ENCODE results near the gene TAX1BP3.

Gene TAX1BP3

DNA sequence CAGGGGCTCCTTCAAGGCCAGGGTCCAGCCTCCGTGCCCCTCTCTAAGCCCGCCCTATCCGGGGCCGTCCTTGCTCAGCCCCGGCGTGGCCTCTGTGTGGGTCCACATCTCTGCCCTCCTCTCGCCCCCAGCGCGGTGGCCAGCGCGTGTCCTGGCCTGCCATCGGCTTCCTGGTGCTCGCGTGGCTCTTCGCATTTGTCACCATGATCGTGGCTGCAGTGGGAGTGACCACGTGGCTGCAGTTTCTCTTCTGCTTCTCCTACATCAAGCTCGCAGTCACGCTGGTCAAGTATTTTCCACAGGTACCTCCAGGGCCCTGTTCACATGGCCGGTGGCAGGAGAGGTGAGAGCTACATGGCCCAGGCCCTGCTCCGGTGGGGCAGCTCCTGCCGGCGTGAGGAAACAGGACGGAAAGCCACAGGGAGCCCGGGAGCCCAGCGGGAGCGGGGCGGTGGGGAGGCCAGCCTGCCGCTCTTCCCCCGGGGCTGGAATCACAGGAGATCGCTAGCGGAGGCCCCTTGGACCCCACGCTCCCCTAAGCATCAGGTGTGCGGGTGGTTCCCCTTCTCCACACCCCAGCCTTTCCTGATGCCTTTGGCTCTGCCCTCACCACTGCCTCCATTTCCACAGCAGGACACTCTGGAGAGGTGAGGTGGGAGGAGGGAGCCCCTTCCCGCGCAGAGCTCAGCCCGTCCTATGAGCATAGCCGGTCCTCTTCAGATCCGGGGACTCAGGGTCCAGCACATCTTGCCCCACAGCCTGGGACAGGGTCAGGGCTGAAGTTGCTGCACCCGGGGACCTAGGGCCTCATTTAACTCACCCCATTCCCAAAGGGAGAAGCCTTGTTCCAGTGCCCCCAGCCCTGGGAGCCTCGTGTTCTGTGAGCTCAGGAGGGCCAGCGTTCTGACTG lies 10.2 kb downstream of the TAX1BP3 start:
- DNase-seq (ENCODE audit: low spot score) = no peak

GRCh38 chr17:3657588-3657869 lies 10.8 kb downstream of the TAX1BP3 start:
- no peak for DNase-seq (ENCODE audit: low spot score)

GRCh38 chr17:3656755-3657587 lies 11.4 kb downstream of the TAX1BP3 start:
- DNase-seq (ENCODE audit: low spot score) = no peak

DNA sequence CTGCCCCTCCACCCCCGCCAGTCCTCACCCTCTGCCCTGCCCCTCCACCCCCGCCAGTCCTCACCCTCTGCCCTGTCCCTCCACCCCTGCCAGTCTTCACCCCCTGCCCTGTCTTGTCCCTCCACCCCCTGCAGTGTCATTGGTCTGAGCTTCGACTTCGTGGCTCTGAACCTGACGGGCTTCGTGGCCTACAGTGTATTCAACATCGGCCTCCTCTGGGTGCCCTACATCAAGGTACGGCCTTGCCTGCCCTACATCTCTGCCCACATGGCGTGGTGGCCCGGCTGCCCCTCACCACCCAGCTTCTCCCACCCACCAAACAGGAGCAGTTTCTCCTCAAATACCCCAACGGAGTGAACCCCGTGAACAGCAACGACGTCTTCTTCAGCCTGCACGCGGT lies 12.0 kb downstream of the TAX1BP3 start:
- no peak for DNase-seq (ENCODE audit: low spot score)

GRCh38 chr17:3655766-3656165 lies 12.6 kb downstream of the TAX1BP3 start:
- DNase-seq (ENCODE audit: low spot score) = no peak

DNA sequence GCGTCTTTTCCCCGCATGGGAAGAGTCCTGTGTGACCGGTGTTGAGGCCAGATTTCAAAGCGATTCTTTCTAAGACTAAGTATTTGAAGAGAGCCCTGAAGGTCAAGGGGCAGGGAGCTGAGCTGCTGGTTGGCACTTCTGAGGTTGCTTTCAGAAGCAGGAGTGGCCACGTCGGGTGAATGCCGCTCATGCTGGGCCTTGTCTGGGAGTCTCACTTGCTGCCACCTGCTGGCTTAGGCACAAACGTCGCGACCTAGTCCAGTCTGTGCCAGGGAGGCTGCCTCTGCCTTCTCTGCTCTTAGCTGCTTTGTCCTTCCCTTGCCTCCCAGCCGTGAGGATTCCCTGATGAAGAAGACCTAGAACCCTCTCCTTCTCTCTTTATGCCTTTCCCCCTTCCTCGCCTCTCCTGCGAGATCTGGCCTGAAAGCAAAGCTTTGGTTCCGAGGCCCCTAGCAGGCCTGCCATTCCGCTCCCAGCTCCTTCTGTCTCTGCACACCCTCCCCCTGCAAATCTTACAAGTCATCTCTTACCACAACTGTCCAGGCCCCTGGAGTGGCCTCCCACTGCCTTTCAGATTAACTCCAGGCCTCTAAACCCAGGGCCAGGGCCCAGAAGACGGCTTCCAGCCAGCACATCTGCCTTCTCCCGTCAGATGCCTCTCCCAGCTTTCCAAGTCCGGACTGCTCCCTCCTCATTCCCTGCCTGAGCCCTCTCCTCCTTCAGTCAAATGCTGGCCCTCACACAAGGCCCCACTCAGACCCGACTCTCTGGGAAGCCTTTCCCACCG lies 20.4 kb downstream of the TAX1BP3 start:
- peak; percentile 56 for DNase-seq (ENCODE audit: low spot score)

DNA sequence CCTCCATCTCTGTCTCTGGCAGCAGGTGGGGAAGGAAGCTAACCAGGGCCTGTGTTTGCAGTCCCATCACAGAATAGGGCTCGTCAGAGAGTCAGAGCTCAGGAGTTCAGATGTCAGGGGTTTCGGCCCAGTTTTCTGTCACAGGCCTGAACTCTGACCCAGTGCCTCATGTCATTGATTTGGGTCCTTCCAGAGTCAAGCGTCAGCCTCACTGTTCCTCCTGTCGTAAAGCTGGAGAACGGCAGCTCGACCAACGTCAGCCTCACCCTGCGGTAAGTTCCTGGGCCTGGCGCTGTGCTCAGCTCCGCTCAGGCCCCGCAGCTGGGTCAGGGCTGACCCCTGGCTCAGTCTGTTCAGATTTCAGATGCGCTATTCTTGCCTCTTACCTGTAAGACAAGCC lies 21.1 kb downstream of the TAX1BP3 start:
- DNase-seq (ENCODE audit: low spot score) = no peak

GRCh38 chr17:3645310-3645709 lies 23.1 kb downstream of the TAX1BP3 start:
- DNase-seq (ENCODE audit: low spot score) = no peak

- DNase-seq (ENCODE audit: low spot score) = no peak
Measured at GRCh38 chr17:3643889-3644349, 24.5 kb downstream of the TAX1BP3 start.

- no peak for DNase-seq (ENCODE audit: low spot score)
Measured at GRCh38 chr17:3641717-3642486, 26.5 kb downstream of the TAX1BP3 start.

DNA sequence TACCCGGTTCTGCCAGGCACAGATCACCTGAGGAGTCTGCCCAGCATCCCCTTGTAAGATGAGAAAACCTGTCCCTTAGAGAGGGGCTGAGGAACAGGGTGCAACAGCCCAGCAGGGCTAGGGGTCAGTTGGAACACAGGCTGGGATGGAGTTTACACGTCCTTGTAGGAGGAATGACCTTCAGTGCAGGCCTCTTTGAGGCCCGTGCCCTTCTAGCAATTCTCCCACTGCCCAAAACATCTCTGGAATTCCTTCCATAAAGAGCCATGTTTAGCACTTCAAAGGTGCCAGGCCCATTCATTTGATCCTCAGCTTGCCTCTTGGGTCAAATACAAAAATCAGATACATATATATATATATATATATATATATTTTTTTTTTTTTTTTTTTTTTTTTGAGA lies 27.4 kb downstream of the TAX1BP3 start:
- no peak for DNase-seq (ENCODE audit: low spot score)

- no peak for DNase-seq (ENCODE audit: low spot score)
Measured at GRCh38 chr17:3639981-3640596, 28.3 kb downstream of the TAX1BP3 start.

DNA sequence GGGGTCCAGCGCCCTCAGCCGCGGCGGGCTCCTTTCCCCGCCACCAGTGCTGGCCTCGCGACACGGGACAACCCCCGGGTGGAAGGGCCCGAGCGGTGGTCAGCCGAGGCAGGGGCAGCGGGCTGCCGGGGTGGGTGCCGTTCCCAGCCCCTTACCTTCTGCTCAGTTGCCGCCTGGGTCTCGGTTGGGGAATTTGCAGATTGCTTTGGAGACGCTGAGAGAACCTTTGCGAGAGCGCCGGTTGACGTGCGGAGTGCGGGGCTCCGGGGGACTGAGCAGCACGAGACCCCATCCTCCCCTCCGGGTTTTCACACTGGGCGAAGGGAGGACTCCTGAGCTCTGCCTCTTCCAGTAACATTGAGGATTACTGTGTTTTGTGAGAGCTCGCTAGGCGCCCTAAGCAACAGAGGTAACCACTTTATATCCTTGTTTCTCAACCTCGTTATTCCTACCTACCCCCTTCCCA lies 31.4 kb downstream of the TAX1BP3 start:
- no peak for DNase-seq (ENCODE audit: low spot score)

DNA sequence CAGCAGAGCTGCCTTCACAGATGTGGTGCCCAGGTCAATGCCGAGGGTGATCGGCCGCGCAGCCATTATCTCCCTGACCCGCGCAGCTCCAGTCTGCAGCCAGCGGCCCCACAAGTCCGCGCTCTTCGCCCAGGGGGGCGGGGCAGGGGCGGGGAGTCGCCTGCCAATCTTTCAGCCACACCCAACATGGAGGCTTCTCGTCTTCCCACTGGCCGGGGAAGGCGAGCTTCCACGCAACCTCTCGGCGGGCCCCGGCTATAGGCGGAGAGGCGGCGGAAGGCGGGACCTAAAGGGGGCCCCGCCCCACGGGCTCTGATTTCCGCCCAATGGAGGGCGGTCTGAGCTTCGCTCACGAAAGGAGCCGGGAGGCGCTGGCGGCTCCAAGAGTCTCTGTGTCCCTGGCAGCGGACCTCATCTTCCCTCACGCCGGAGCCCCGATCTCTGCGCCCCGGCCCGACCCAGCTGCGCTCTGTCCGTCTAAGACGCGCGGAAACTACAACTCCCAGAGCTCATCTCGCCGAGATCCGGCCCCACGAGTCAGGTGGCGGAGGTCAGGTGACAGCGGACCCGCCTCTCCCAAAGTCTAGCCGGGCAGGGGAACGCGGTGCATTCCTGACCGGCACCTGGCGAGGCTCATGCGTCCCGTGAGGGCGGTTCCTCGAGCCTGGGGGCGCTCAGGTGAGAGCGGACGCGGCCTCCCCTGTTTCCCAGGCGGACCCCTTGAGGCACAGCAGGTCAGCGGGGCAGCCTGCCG lies 32.0 kb downstream of the TAX1BP3 start, which contains the start of the genes CTNS and SHPK:
Gene CTNS, plus strand, starts transcription at position 607 of the 754 bp plus-strand sequence. CDS start 3,447 bp downstream, outside the sequence.
Gene SHPK, minus strand, starts transcription at position 97 of the 754 bp plus-strand sequence. Its CDS starts 31 bp downstream, at position 66.
- peak; percentile 97 for DNase-seq (ENCODE audit: low spot score)

- DNase-seq (ENCODE audit: low spot score) = no peak
Measured at GRCh38 chr17:3635474-3636153, 32.8 kb downstream of the TAX1BP3 start.

DNA sequence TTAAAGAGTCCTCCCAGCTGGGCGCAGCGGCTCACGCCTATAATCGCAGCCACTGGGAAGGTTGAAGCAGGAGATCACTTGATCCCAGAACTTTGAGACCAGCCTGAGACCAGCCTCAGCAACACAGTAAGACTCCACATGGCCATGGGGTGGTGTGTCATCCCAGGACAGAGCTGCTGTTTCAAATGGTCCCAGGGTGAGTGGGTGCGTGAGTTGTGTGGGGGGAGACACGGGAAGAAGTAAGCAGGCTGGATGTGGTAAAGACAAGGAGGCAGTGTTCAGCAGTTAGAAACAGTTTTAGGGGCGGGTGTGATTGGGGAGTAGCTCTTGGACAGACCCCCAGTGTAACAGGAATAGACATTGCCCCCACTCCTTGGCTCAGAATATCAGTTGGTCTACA lies 36.1 kb downstream of the TAX1BP3 start:
- no peak for DNase-seq (ENCODE audit: low spot score)

- no peak for DNase-seq (ENCODE audit: low spot score)
Measured at GRCh38 chr17:3630781-3631180, 37.6 kb downstream of the TAX1BP3 start.

GRCh38 chr17:3627769-3628167 lies 40.6 kb downstream of the TAX1BP3 start:
- DNase-seq (ENCODE audit: low spot score) = no peak
